ENCODE data around the gene TULP4.
"Not testable (repeated sequence)": the region's sequence is repeated elsewhere in the genome, so short reads cannot be mapped to it uniquely, and the experiment has no call there.

TULP4 gene

GRCh38 chr6:158519761-158520160 lies 207.5 kb downstream of the TULP4 start:
- Histone ChIP-seq H2AFZ (ENCODE audit: insufficient read depth, low read length, poor library complexity) (no peak overlapping the region), H3K23ac (ENCODE audit: low read length) (no peak overlapping the region), H3K27ac (ENCODE audit: low read depth, low read length) (no peak overlapping the region), H2BK5ac (ENCODE audit: low read depth, low read length, poor library complexity) (no peak overlapping the region), H3K14ac (ENCODE audit: low read length) (no peak overlapping the region), H3K4ac (ENCODE audit: low read depth, low read length) (no peak overlapping the region), H2AK5ac (ENCODE audit: low read length) (no peak overlapping the region), H2BK120ac (ENCODE audit: insufficient read depth, low read length, poor library complexity) (no peak overlapping the region), H3K9ac (ENCODE audit: low read length) (no peak overlapping the region), H3K79me2 (ENCODE audit: control insufficient read depth, insufficient read depth, low read length, poor library complexity) (no peaks in the 10 kb centered on the region), H4K8ac (ENCODE audit: low read depth, low read length) (no peak overlapping the region), H4K12ac (ENCODE audit: low read depth, low read length) (no peak overlapping the region), H2BK12ac (ENCODE audit: low read length) (no peak overlapping the region), H3K79me1 (ENCODE audit: low read length) (no peaks in the 10 kb centered on the region), H3K18ac (ENCODE audit: low read length) (no peak overlapping the region), H3K4me2 (ENCODE audit: low read length) (no peak overlapping the region), H3K9me3 (ENCODE audit: insufficient read depth, low read depth, low read length) (peaks cover 7% of the 10 kb centered on the region), H3K36me3 (ENCODE audit: control insufficient read depth in 1 of 2, insufficient read depth in 2 of 2, low read length in 2 of 2) (peaks cover 0 to 2% of the 10 kb centered on the region in 2 experiments), H3K4me3 (ENCODE audit: low read depth, low read length) (no peak overlapping the region), H4K91ac (ENCODE audit: low read depth, low read length) (no peak overlapping the region), H3K4me1 (ENCODE audit: control insufficient read depth in 1 of 2, insufficient read depth in 2 of 2, low read length in 2 of 2) (peaks cover 0 to 2% of the 10 kb centered on the region in 2 experiments), H3K27me3 (ENCODE audit: insufficient read depth, low read length) (no peaks in the 10 kb centered on the region)
- no peak for DNase-seq
- no CpG with 5 or more reads among the region's 4 CpGs for WGBS (ENCODE audit: extremely low coverage, insufficient coverage, insufficient read length)

- WGBS (ENCODE audit: extremely low coverage, insufficient coverage, insufficient read length), result no CpG with 5 or more reads among the region's 7 CpGs
- H3K4me3 ChIP-seq (ENCODE audit: low read depth, low read length); H3K4me1 ChIP-seq (ENCODE audit: control insufficient read depth in 1 of 2, insufficient read depth in 2 of 2, low read length in 2 of 2): not testable (repeated sequence)
These were observed 208.7 kb downstream of the TULP4 start for GRCh38 chr6:158520975-158521374.

GRCh38 chr6:158521759-158522158 lies 209.5 kb downstream of the TULP4 start:
- Histone ChIP-seq H3K9me3 (ENCODE audit: insufficient read depth, low read depth, low read length) (peaks cover 11% of the 10 kb centered on the region), H2BK5ac (ENCODE audit: low read depth, low read length, poor library complexity) (no peak overlapping the region), H2AK5ac (ENCODE audit: low read length) (no peak overlapping the region), H3K18ac (ENCODE audit: low read length) (no peak overlapping the region), H2BK12ac (ENCODE audit: low read length) (no peak overlapping the region), H3K9ac (ENCODE audit: low read length) (no peak overlapping the region), H3K79me1 (ENCODE audit: low read length) (no peaks in the 10 kb centered on the region), H3K23ac (ENCODE audit: low read length) (no peak overlapping the region), H3K4me1 (ENCODE audit: control insufficient read depth in 1 of 2, insufficient read depth in 2 of 2, low read length in 2 of 2) (peaks cover 0 to 2% of the 10 kb centered on the region in 2 experiments), H2AFZ (ENCODE audit: insufficient read depth, low read length, poor library complexity) (no peak overlapping the region), H3K4ac (ENCODE audit: low read depth, low read length) (no peak overlapping the region), H3K27ac (ENCODE audit: low read depth, low read length) (no peak overlapping the region), H4K91ac (ENCODE audit: low read depth, low read length) (no peak overlapping the region), H4K12ac (ENCODE audit: low read depth, low read length) (no peak overlapping the region), H3K4me3 (ENCODE audit: low read depth, low read length) (no peak overlapping the region), H3K36me3 (ENCODE audit: control insufficient read depth in 1 of 2, insufficient read depth in 2 of 2, low read length in 2 of 2) (no peaks in the 10 kb centered on the region), H3K4me2 (ENCODE audit: low read length) (no peak overlapping the region), H3K27me3 (ENCODE audit: insufficient read depth, low read length) (no peaks in the 10 kb centered on the region), H3K79me2 (ENCODE audit: control insufficient read depth, insufficient read depth, low read length, poor library complexity) (no peaks in the 10 kb centered on the region), H2BK120ac (ENCODE audit: insufficient read depth, low read length, poor library complexity) (no peak overlapping the region), H4K8ac (ENCODE audit: low read depth, low read length) (no peak overlapping the region), H3K14ac (ENCODE audit: low read length) (no peak overlapping the region)
- no peak for DNase-seq
- no CpG with 5 or more reads among the region's 1 CpG for WGBS (ENCODE audit: extremely low coverage, insufficient coverage, insufficient read length)

More at GRCh38 chr6:158520975-158521374, 208.7 kb downstream of the TULP4 start:
- not testable (repeated sequence) for H3K18ac ChIP-seq (ENCODE audit: low read length); H3K79me1 ChIP-seq (ENCODE audit: low read length); H3K79me2 ChIP-seq (ENCODE audit: control insufficient read depth, insufficient read depth, low read length, poor library complexity); H4K12ac ChIP-seq (ENCODE audit: low read depth, low read length); H3K27me3 ChIP-seq (ENCODE audit: insufficient read depth, low read length); H3K36me3 ChIP-seq (ENCODE audit: control insufficient read depth in 1 of 2, insufficient read depth in 2 of 2, low read length in 2 of 2); H3K27ac ChIP-seq (ENCODE audit: low read depth, low read length); H2AK5ac ChIP-seq (ENCODE audit: low read length); H2AFZ ChIP-seq (ENCODE audit: insufficient read depth, low read length, poor library complexity); H4K8ac ChIP-seq (ENCODE audit: low read depth, low read length); DNase-seq; H2BK5ac ChIP-seq (ENCODE audit: low read depth, low read length, poor library complexity); H3K4ac ChIP-seq (ENCODE audit: low read depth, low read length); H3K9ac ChIP-seq (ENCODE audit: low read length); H2BK12ac ChIP-seq (ENCODE audit: low read length); H4K91ac ChIP-seq (ENCODE audit: low read depth, low read length); H3K23ac ChIP-seq (ENCODE audit: low read length); H3K4me2 ChIP-seq (ENCODE audit: low read length); H2BK120ac ChIP-seq (ENCODE audit: insufficient read depth, low read length, poor library complexity); H3K14ac ChIP-seq (ENCODE audit: low read length)
- H3K9me3 ChIP-seq (ENCODE audit: insufficient read depth, low read depth, low read length), result peaks cover 11% of the 10 kb centered on the region

- H3K79me2 ChIP-seq (ENCODE audit: control insufficient read depth, insufficient read depth, low read length, poor library complexity), result no peaks in the 10 kb centered on the region
- peaks cover 8% of the 10 kb centered on the region for H3K9me3 ChIP-seq (ENCODE audit: insufficient read depth, low read depth, low read length)
- no peak overlapping the region for H2AK5ac ChIP-seq (ENCODE audit: low read length)
- no peak overlapping the region for H2BK120ac ChIP-seq (ENCODE audit: insufficient read depth, low read length, poor library complexity)
- no peak overlapping the region for H3K14ac ChIP-seq (ENCODE audit: low read length)
- no peak overlapping the region for H3K4ac ChIP-seq (ENCODE audit: low read depth, low read length)
- H4K91ac ChIP-seq (ENCODE audit: low read depth, low read length), result no peak overlapping the region
- no peaks in the 10 kb centered on the region for H3K79me1 ChIP-seq (ENCODE audit: low read length)
- no CpG with 5 or more reads among the region's 11 CpGs for WGBS (ENCODE audit: extremely low coverage, insufficient coverage, insufficient read length)
- H2BK12ac ChIP-seq (ENCODE audit: low read length), result no peak overlapping the region
- H3K4me3 ChIP-seq (ENCODE audit: low read depth, low read length), result no peak overlapping the region
- no peak overlapping the region for H3K18ac ChIP-seq (ENCODE audit: low read length)
- no peak overlapping the region for H3K27ac ChIP-seq (ENCODE audit: low read depth, low read length)
- no peaks in the 10 kb centered on the region for H3K27me3 ChIP-seq (ENCODE audit: insufficient read depth, low read length)
- no peaks in the 10 kb centered on the region for H3K36me3 ChIP-seq (ENCODE audit: control insufficient read depth in 1 of 2, insufficient read depth in 2 of 2, low read length in 2 of 2)
- H2BK5ac ChIP-seq (ENCODE audit: low read depth, low read length, poor library complexity), result no peak overlapping the region
- no peak overlapping the region for H3K4me2 ChIP-seq (ENCODE audit: low read length)
- DNase-seq, result no peak
- H4K12ac ChIP-seq (ENCODE audit: low read depth, low read length), result no peak overlapping the region
- no peak overlapping the region for H4K8ac ChIP-seq (ENCODE audit: low read depth, low read length)
- no peak overlapping the region for H2AFZ ChIP-seq (ENCODE audit: insufficient read depth, low read length, poor library complexity)
- H3K4me1 ChIP-seq (ENCODE audit: control insufficient read depth in 1 of 2, insufficient read depth in 2 of 2, low read length in 2 of 2), result peaks cover 0 to 2% of the 10 kb centered on the region in 2 experiments
- H3K9ac ChIP-seq (ENCODE audit: low read length), result no peak overlapping the region
- H3K23ac ChIP-seq (ENCODE audit: low read length), result no peak overlapping the region
These were observed 210.4 kb downstream of the TULP4 start for GRCh38 chr6:158522616-158523015.
